ENCODE measurements around the gene PIKFYVE. TPM values are rescaled to one million over a fixed set of nuclear protein-coding genes. Genes with fewer than 3 reads are reported as not detected.
A peak's percentile ranks its signal among the peaks of the same experiment; 100 is the strongest.

Gene PIKFYVE
- total and polyA plus RNA-seq, 2 donors (not counting 1 experiment from before 2014, with no cell fraction given): 20.3 to 80.9 TPM

GRCh38 chr2:208319391-208319790 lies 53.3 kb downstream of the PIKFYVE start:
- Histone ChIP-seq H3K9ac (ENCODE audit: low read length) (peak overlapping the region; percentile 43), H3K27me3 (replicated peaks in 1 of 4; ENCODE audit: control extremely low read depth in 1 of 4, control insufficient read depth in 3 of 4, insufficient read depth in 4 of 4, low read length in 3 of 4) (no peaks in the 10 kb centered on the region), H3K27ac (ENCODE audit: low read length in 2 of 2) (peak overlapping the region; percentile 73 to 87), H3K4me1 (ENCODE audit: control insufficient read depth in 2 of 2, insufficient read depth in 2 of 2, low read length in 2 of 2) (peaks cover 61 to 62% of the 10 kb centered on the region in 2 donors), H3K9me3 (ENCODE audit: control extremely low read depth in 1 of 3, control insufficient read depth in 2 of 3, insufficient read depth in 1 of 3, low read length in 2 of 3) (peaks cover 0 to 2% (median 0%) of the 10 kb centered on the region in 3 donors), H3K36me3 (replicated peaks in 1 of 2; ENCODE audit: control extremely low read depth in 1 of 2, control insufficient read depth in 1 of 2, extremely low read depth in 1 of 2, insufficient read depth in 2 of 2, low read length in 1 of 2) (peaks cover 10 to 38% of the 10 kb centered on the region in 2 experiments), H3K79me2 (ENCODE audit: control insufficient read depth, insufficient read depth, low read length) (peaks cover 56% of the 10 kb centered on the region), H4K20me1 (ENCODE audit: control insufficient read depth, insufficient read depth, low read length, poor library complexity, severe bottlenecking) (no peaks in the 10 kb centered on the region), H3K4me2 (replicated peaks; ENCODE audit: low read depth, low read length, poor library complexity, severe bottlenecking) (peak overlapping the region; percentile 77), H2AFZ (ENCODE audit: insufficient read depth, low read depth, low read length, poor library complexity, severe bottlenecking) (no peak overlapping the region), H3K4me3 (ENCODE audit: control extremely low read depth in 1 of 5, extremely low read depth in 1 of 5, insufficient read depth in 1 of 5, low read depth in 2 of 5, low read length in 4 of 5) (peak overlapping the region in 3 of 5 experiments; percentile 4 to 53 (median 42))
- TF ChIP-seq CTCF (IDR thresholded peaks at IDR 0.05) (no peak), EZH2 (IDR thresholded peaks at IDR 0.05; ENCODE audit: borderline replicate concordance, insufficient read depth, low read depth, low read length, poor library complexity, severe bottlenecking) (no peak)
- Mint-ChIP-seq H3K4me1 (peaks cover 75% of the 10 kb centered on the region), H3K27ac (peak overlapping the region; percentile 88), H3K27me3 (no peaks in the 10 kb centered on the region), H3K4me3 (peak overlapping the region; percentile 80), H3K9me3 (ENCODE audit: insufficient read depth) (no peaks in the 10 kb centered on the region)
- POLR2A ChIA-PET: interaction anchor here (0.7 kb wide), 1 partner anchor 48 kb away, joined by 5 read pairs; no protein-coding TSS in a partner anchor
- ATAC-seq (ENCODE audit: low read depth): peak; percentile 12
- 0% methylated on average over 1 of the region's 2 CpGs for WGBS (ENCODE audit: insufficient coverage)
- intact Hi-C loops (cut with micrococcal nuclease): loop anchor here (10.0 kb wide), 1 partner anchor 695 kb away; the partner anchor contains the start of gene METTL21A
- peak; percentile 33 for DNase-seq
- CTCF ChIA-PET: interaction anchor here (1.8 to 3.6 kb wide), 2 partner anchors 53 to 65 kb away, joined by 5 to 23 read pairs; partner anchors contain the start of genes IDH1 and PIKFYVE

GRCh38 chr2:208320686-208321085 lies 54.6 kb downstream of the PIKFYVE start:
- ATAC-seq (ENCODE audit: low read depth) (peak; percentile 82), DNase-seq (peak; percentile 64)
- CTCF ChIA-PET: interaction anchor here (1.0 to 3.6 kb wide), 5 partner anchors 9 to 69 kb away, joined by 4 to 23 read pairs (median 5); partner anchors contain the start of genes IDH1 and PIKFYVE
- Mint-ChIP-seq H3K4me1 (peaks cover 68% of the 10 kb centered on the region), H3K27ac (peak overlapping the region; percentile 90), H3K9me3 (ENCODE audit: insufficient read depth) (no peaks in the 10 kb centered on the region), H3K4me3 (peak overlapping the region; percentile 82), H3K27me3 (no peaks in the 10 kb centered on the region)
- Histone ChIP-seq H2AFZ (ENCODE audit: insufficient read depth, low read depth, low read length, poor library complexity, severe bottlenecking) (no peak overlapping the region), H3K36me3 (replicated peaks in 1 of 2; ENCODE audit: control extremely low read depth in 1 of 2, control insufficient read depth in 1 of 2, extremely low read depth in 1 of 2, insufficient read depth in 2 of 2, low read length in 1 of 2) (peaks cover 17 to 47% of the 10 kb centered on the region in 2 experiments), H3K4me3 (ENCODE audit: control extremely low read depth in 1 of 5, extremely low read depth in 1 of 5, insufficient read depth in 1 of 5, low read depth in 2 of 5, low read length in 4 of 5) (peak overlapping the region; percentile 18 to 63 (median 38)), H3K27ac (ENCODE audit: low read length in 2 of 2) (peak overlapping the region; percentile 67 to 87), H4K20me1 (ENCODE audit: control insufficient read depth, insufficient read depth, low read length, poor library complexity, severe bottlenecking) (no peaks in the 10 kb centered on the region), H3K4me1 (ENCODE audit: control insufficient read depth in 2 of 2, insufficient read depth in 2 of 2, low read length in 2 of 2) (peaks cover 49 to 51% of the 10 kb centered on the region in 2 donors), H3K9me3 (ENCODE audit: control extremely low read depth in 1 of 3, control insufficient read depth in 2 of 3, insufficient read depth in 1 of 3, low read length in 2 of 3) (peaks cover 0 to 2% (median 0%) of the 10 kb centered on the region in 3 donors), H3K79me2 (ENCODE audit: control insufficient read depth, insufficient read depth, low read length) (peaks cover 59% of the 10 kb centered on the region), H3K27me3 (replicated peaks in 1 of 4; ENCODE audit: control extremely low read depth in 1 of 4, control insufficient read depth in 3 of 4, insufficient read depth in 4 of 4, low read length in 3 of 4) (no peaks in the 10 kb centered on the region), H3K4me2 (replicated peaks; ENCODE audit: low read depth, low read length, poor library complexity, severe bottlenecking) (peak overlapping the region; percentile 77), H3K9ac (ENCODE audit: low read length) (peak overlapping the region; percentile 58)
- TF ChIP-seq EZH2 (IDR thresholded peaks at IDR 0.05; ENCODE audit: borderline replicate concordance, insufficient read depth, low read depth, low read length, poor library complexity, severe bottlenecking) (no peak), CTCF (IDR thresholded peaks at IDR 0.05) (no peak)
- intact Hi-C loops (cut with micrococcal nuclease): loop anchor here (1.0 to 2.0 kb wide), 3 partner anchors 9 to 66 kb away; partner anchors contain the start of genes IDH1 and PIKFYVE
- POLR2A ChIA-PET: no interaction called here
- 0% methylated on average over 2 of the region's 2 CpGs for WGBS (ENCODE audit: insufficient coverage)
